Endodermal cell (in vitro differentiated cells): Measurements from ENCODE around the gene ITGA11. TPM values are rescaled to one million over a fixed set of nuclear protein-coding genes. Genes with fewer than 3 reads are reported as not detected.

Experiments used
- DNase-seq: peaks from one replicate; pipeline ENCODE4 v3.0.0-alpha.2; 2017
- H3K27ac ChIP-seq: 2 replicates; pipeline ENCODE4 v1.5.1; 2013; ENCODE audit warnings: mild to moderate bottlenecking, low read depth, low read length, moderate library complexity
- H3K27me3 ChIP-seq: 2 replicates; pipeline ENCODE4 v1.6.1; 2013; ENCODE audit warnings: mild to moderate bottlenecking, low read length, moderate library complexity; ENCODE audit not compliant: insufficient read depth, control insufficient read depth, poor library complexity, severe bottlenecking
- H3K36me3 ChIP-seq: 2 replicates; pipeline ENCODE4 v1.7.0; 2013; ENCODE audit warnings: mild to moderate bottlenecking, low read length, moderate library complexity; ENCODE audit not compliant: control insufficient read depth, insufficient read depth
- H3K4me1 ChIP-seq: one replicate; pipeline ENCODE4 v1.7.0; 2013; ENCODE audit warnings: low read length; ENCODE audit not compliant: control insufficient read depth, insufficient read depth
- H3K4me3 ChIP-seq: 2 replicates; pipeline ENCODE4 v1.5.1; 2013; ENCODE audit warnings: mild to moderate bottlenecking, low read length, moderate library complexity
- H3K9ac ChIP-seq: 2 replicates; pipeline ENCODE4 v1.6.1; 2013; ENCODE audit warnings: mild to moderate bottlenecking, low read length, moderate library complexity; ENCODE audit not compliant: poor library complexity, severe bottlenecking; ENCODE audit errors: extremely low read depth
- H3K9me3 ChIP-seq: 2 replicates; pipeline ENCODE4 v1.6.1; 2013; ENCODE audit warnings: mild to moderate bottlenecking, low read length, moderate library complexity; ENCODE audit not compliant: control insufficient read depth
- H3K27ac Mint-ChIP-seq: 2 replicates; pipeline ENCODE4 v1.8.0; 2020; ENCODE audit warnings: mixed read lengths
- H3K27me3 Mint-ChIP-seq: 2 replicates; pipeline ENCODE4 v1.8.0; 2021; ENCODE audit warnings: mild to moderate bottlenecking, mixed read lengths; ENCODE audit not compliant: insufficient read depth
- H3K36me3 Mint-ChIP-seq: 2 replicates; pipeline ENCODE4 v1.8.0; 2020; ENCODE audit warnings: low read depth, mixed read lengths
- H3K4me1 Mint-ChIP-seq: 2 replicates; pipeline ENCODE4 v1.8.0; 2020; ENCODE audit warnings: mixed read lengths
- H3K4me3 Mint-ChIP-seq: 2 replicates; pipeline ENCODE4 v1.8.0; 2020; ENCODE audit warnings: mild to moderate bottlenecking, moderate library complexity, mixed read lengths
- H3K9me3 Mint-ChIP-seq: 2 replicates; pipeline ENCODE4 v1.8.0; 2020; ENCODE audit warnings: mild to moderate bottlenecking, mixed read lengths
- CTCF ChIP-seq: fragments of 200-600 bp; sonication (generic); conservative IDR thresholded peaks from 2 replicates; pipeline ENCODE4 v1.5.0; 2021; ENCODE audit warnings: antibody characterized with exemption, mild to moderate bottlenecking
- WGBS, 2 experiments: methylation state at CpG; one replicate each; pipeline versions ENCODE4 v1.1.5 to v1.1.7; 2013; ENCODE audit warnings: missing lambda C conversion rate in 2 of 2, mixed read lengths in 1 of 2; ENCODE audit not compliant: insufficient coverage in 1 of 2, insufficient read length in 1 of 2; 5-methylcytosine and 5-hydroxymethylcytosine counted together
- total RNA-seq, 2 donors: library from RNA; stranded (reverse); fragmentation: NEBNext Ultra II Directional in 1 of 2; extraction: Animal tissue kit (Norgen Biotek cat#: 25700) in 1 of 2; gene quantifications; 2 replicates in 1 of 2; 3 replicates in 1 of 2; pipeline ENCODE4 v1.2.1, GENCODE V29; 2021

Gene ITGA11
- total RNA-seq, 2 donors from 2014 or later, result 0.35 to 1.4 TPM

- Histone ChIP-seq H3K27me3 (no peaks in the 10 kb centered on the region), H3K9ac (no peak overlapping the region), H3K9me3 (no peaks in the 10 kb centered on the region), H3K4me1 (no peaks in the 10 kb centered on the region), H3K36me3 (no peaks in the 10 kb centered on the region), H3K27ac (no peak overlapping the region), H3K4me3 (no peak overlapping the region)
- Mint-ChIP-seq H3K9me3 (peaks cover 6% of the 10 kb centered on the region), H3K27ac (no peak overlapping the region), H3K36me3 (no peaks in the 10 kb centered on the region), H3K4me3 (no peak overlapping the region), H3K27me3 (no peaks in the 10 kb centered on the region), H3K4me1 (no peaks in the 10 kb centered on the region)
- DNase-seq, result no peak
- TF ChIP-seq CTCF, result no peak
- WGBS, 2 experiments, result 98 to 100% methylated on average over 2 to 3 of the region's 3 CpGs
These were observed 32.0 kb upstream of the ITGA11 start for GRCh38 chr15:68463996-68464395.

GRCh38 chr15:68463444-68463843 is 31.5 kb upstream of the ITGA11 start:
- no peak for DNase-seq
- Mint-ChIP-seq H3K4me3 (no peak overlapping the region), H3K36me3 (no peaks in the 10 kb centered on the region), H3K4me1 (no peaks in the 10 kb centered on the region), H3K27ac (no peak overlapping the region), H3K27me3 (peaks cover 2% of the 10 kb centered on the region), H3K9me3 (peaks cover 6% of the 10 kb centered on the region)
- no peaks in the 10 kb centered on the region for H3K4me1 ChIP-seq
- 69 to 77% methylated on average over 3 to 5 of the region's 5 CpGs for WGBS, 2 experiments
- H3K9ac ChIP-seq, result no peak overlapping the region
- no peaks in the 10 kb centered on the region for H3K36me3 ChIP-seq
- no peak overlapping the region for H3K27ac ChIP-seq
- no peaks in the 10 kb centered on the region for H3K27me3 ChIP-seq
- TF ChIP-seq CTCF, result no peak
- no peaks in the 10 kb centered on the region for H3K9me3 ChIP-seq
- H3K4me3 ChIP-seq, result no peak overlapping the region

GRCh38 chr15:68460166-68460565 is 28.2 kb upstream of the ITGA11 start:
- Histone ChIP-seq H3K27ac (no peak overlapping the region), H3K36me3 (no peaks in the 10 kb centered on the region), H3K4me1 (no peaks in the 10 kb centered on the region), H3K27me3 (no peaks in the 10 kb centered on the region), H3K9me3 (no peaks in the 10 kb centered on the region), H3K4me3 (no peak overlapping the region), H3K9ac (no peak overlapping the region)
- TF ChIP-seq CTCF, result no peak
- peaks cover 7% of the 10 kb centered on the region for H3K27me3 Mint-ChIP-seq
- H3K36me3 Mint-ChIP-seq, result no peaks in the 10 kb centered on the region
- no peak overlapping the region for H3K27ac Mint-ChIP-seq
- H3K4me3 Mint-ChIP-seq, result no peak overlapping the region
- 35 to 73% methylated on average over 1 to 2 of the region's 2 CpGs for WGBS, 2 experiments
- no peaks in the 10 kb centered on the region for H3K4me1 Mint-ChIP-seq
- no peaks in the 10 kb centered on the region for H3K9me3 Mint-ChIP-seq
- DNase-seq, result no peak
